Retinal pigment epithelial cell (primary cell): Measurements from ENCODE around the gene LPCAT3.

Experiments
- DNase-seq: peaks from one replicate; pipeline ENCODE4 v3.0.0-alpha.2; 2010; ENCODE audit warnings: low read depth
- H3K4me3 ChIP-seq: 2 replicates; pipeline ENCODE4 v1.5.1; 2011; ENCODE audit warnings: mild to moderate bottlenecking, low read length, control low read depth, moderate library complexity
- CTCF ChIP-seq: conservative IDR thresholded peaks from 2 replicates; pipeline ENCODE4 v1.5.1; 2011; ENCODE audit warnings: low read depth, low read length, control low read depth, inconsistent platforms

The LPCAT3 gene

GRCh38 chr12:6952121-6952862 is 66.0 kb downstream of the LPCAT3 start:
- H3K4me3 ChIP-seq = no peak overlapping the region
- DNase-seq = no peak
- no peak for TF ChIP-seq CTCF

GRCh38 chr12:6951551-6952120 is 66.6 kb downstream of the LPCAT3 start:
- H3K4me3 ChIP-seq = no peak overlapping the region
- DNase-seq = no peak
- TF ChIP-seq CTCF = no peak

- no peak within 1 kb of the TSS for H3K4me3 ChIP-seq
- TF ChIP-seq CTCF = no peak
- DNase-seq = no peak
Observed at GRCh38 chr12:6950811-6951540, 67.3 kb downstream of the LPCAT3 start, which contains the start of gene PTPN6. Gene PTPN6 (plus strand): TSS chr12:6951356. CDS start chr12:6951513, 157 bp downstream.

GRCh38 chr12:6950401-6950801 is 67.9 kb downstream of the LPCAT3 start:
- H3K4me3 ChIP-seq = no peak overlapping the region
- no peak for DNase-seq
- TF ChIP-seq CTCF = peak; percentile 41

GRCh38 chr12:6948873-6949594 is 69.2 kb downstream of the LPCAT3 start:
- no peak for DNase-seq
- peak; percentile 20 for TF ChIP-seq CTCF
- no peak overlapping the region for H3K4me3 ChIP-seq

GRCh38 chr12:6947615-6948014 is 70.7 kb downstream of the LPCAT3 start:
- H3K4me3 ChIP-seq = no peak overlapping the region
- no peak for DNase-seq
- no peak for TF ChIP-seq CTCF
